Measurements from ENCODE around the gene LGALS16. TPM values are rescaled to one million over a fixed set of nuclear protein-coding genes. Genes with fewer than 3 reads are reported as not detected.
"Not testable (repeated sequence)": the region's sequence is repeated elsewhere in the genome, so short reads cannot be mapped to it uniquely, and the experiment has no call there.

The LGALS16 gene
- total and polyA plus RNA-seq, 3 experiments from 2014 or later = not detected

GRCh38 chr19:39679056-39679790, 23.5 kb downstream of the LGALS16 start:
- Mint-ChIP-seq H3K4me3 (peak overlapping the region; percentile 2 to 88 (median 66)), H3K27ac (peak overlapping the region; percentile 61 to 95 (median 83)), H3K27me3 (peaks cover 0 to 5% of the 10 kb centered on the region in 2 donors), H3K4me1 (peaks cover 21 to 35% (median 30%) of the 10 kb centered on the region in 3 donors), H3K36me3 (no peaks in the 10 kb centered on the region), H3K9me3 (no peaks in the 10 kb centered on the region)
- POLR2A ChIA-PET = no interaction called here
- Histone ChIP-seq H3K27ac (ENCODE audit: low read depth, low read length) (no peak overlapping the region), H3K4me3 (ENCODE audit: low read length) (peak overlapping the region; percentile 16), H3K36me3 (ENCODE audit: insufficient read depth, low read length) (no peaks in the 10 kb centered on the region), H3K9me3 (ENCODE audit: low read length) (no peaks in the 10 kb centered on the region), H3K27me3 (ENCODE audit: insufficient read depth, low read length, poor library complexity, severe bottlenecking) (no peaks in the 10 kb centered on the region), H3K4me1 (ENCODE audit: insufficient read depth, low read length) (peaks cover 24% of the 10 kb centered on the region)
- no peak for DNase-seq
- CTCF ChIA-PET = no interaction called here

DNA sequence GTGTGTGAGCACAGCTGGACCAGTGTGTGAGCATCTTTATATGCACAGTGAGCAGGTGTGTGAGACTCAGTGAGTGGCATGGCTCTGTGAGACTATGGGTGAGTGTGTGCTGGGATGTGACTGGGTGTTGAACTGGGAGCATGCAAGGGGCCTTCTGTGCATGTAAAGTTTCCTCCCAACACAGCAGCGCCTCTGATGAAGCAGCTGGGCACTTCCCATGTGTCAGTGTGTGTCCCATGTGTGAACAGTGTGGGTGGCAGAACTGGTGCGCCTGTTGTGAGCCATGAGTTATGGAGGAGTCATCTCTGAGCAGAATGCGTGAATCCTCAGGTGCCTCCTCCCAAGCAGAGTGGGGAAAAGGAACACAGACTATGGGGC, 24.1 kb downstream of the LGALS16 start:
- Mint-ChIP-seq H3K4me1 (peaks cover 21 to 35% (median 30%) of the 10 kb centered on the region in 3 donors), H3K27me3 (peaks cover 0 to 5% of the 10 kb centered on the region in 2 donors), H3K4me3 (peak overlapping the region; percentile 2 to 88 (median 66)), H3K27ac (peak overlapping the region; percentile 61 to 95 (median 83)), H3K36me3 (no peaks in the 10 kb centered on the region), H3K9me3 (no peaks in the 10 kb centered on the region)
- ChIA-PET CTCF (no interaction called here), POLR2A (no interaction called here)
- Histone ChIP-seq H3K36me3 (ENCODE audit: insufficient read depth, low read length) (no peaks in the 10 kb centered on the region), H3K9me3 (ENCODE audit: low read length) (no peaks in the 10 kb centered on the region), H3K27ac (ENCODE audit: low read depth, low read length) (no peak overlapping the region), H3K4me3 (ENCODE audit: low read length) (peak overlapping the region; percentile 16), H3K4me1 (ENCODE audit: insufficient read depth, low read length) (peaks cover 24% of the 10 kb centered on the region), H3K27me3 (ENCODE audit: insufficient read depth, low read length, poor library complexity, severe bottlenecking) (no peaks in the 10 kb centered on the region)
- no peak for DNase-seq

- no peak for DNase-seq
- POLR2A ChIA-PET = no interaction called here
- Histone ChIP-seq H3K9me3 (ENCODE audit: low read length) (no peaks in the 10 kb centered on the region), H3K4me1 (ENCODE audit: insufficient read depth, low read length) (peaks cover 24% of the 10 kb centered on the region), H3K4me3 (ENCODE audit: low read length) (no peak overlapping the region), H3K36me3 (ENCODE audit: insufficient read depth, low read length) (no peaks in the 10 kb centered on the region), H3K27me3 (ENCODE audit: insufficient read depth, low read length, poor library complexity, severe bottlenecking) (no peaks in the 10 kb centered on the region), H3K27ac (ENCODE audit: low read depth, low read length) (no peak overlapping the region)
- Mint-ChIP-seq H3K9me3 (no peaks in the 10 kb centered on the region), H3K27ac (peak overlapping the region in 2 of 8 donors; percentile 25 to 27), H3K4me1 (peaks cover 21 to 33% (median 30%) of the 10 kb centered on the region in 3 donors), H3K27me3 (peaks cover 2 to 5% of the 10 kb centered on the region in 2 donors), H3K36me3 (no peaks in the 10 kb centered on the region), H3K4me3 (no peak overlapping the region)
- CTCF ChIA-PET = no interaction called here
Measured at GRCh38 chr19:39680593-39680992, 24.9 kb downstream of the LGALS16 start.

DNA sequence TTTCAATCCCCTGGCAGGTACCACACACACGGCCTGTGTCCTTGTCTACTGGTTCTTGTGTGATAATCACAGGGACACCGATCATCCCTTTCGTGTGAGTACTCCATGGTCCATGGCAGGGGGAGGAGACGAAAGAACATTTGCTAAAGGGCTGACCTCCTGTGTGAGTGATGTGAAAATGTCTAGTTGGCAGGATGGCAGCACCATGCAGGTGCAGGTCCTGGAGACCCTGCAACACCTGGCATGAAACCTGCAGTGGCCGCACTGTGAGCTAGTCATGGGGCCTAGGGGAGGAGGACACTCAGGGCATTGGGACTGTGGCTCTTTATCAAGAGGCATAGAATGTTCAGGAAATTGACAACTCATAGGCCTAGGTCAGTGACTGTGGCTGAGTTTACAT, 25.7 kb downstream of the LGALS16 start:
- no peak for DNase-seq
- H3K9me3 Mint-ChIP-seq = no peaks in the 10 kb centered on the region
- H3K9me3 ChIP-seq (ENCODE audit: low read length) = no peaks in the 10 kb centered on the region
- peaks cover 0 to 8% of the 10 kb centered on the region in 2 donors for H3K27me3 Mint-ChIP-seq
- ChIA-PET POLR2A (no interaction called here), CTCF (no interaction called here)
- H3K4me1 ChIP-seq (ENCODE audit: insufficient read depth, low read length) = peaks cover 24% of the 10 kb centered on the region
- no peak overlapping the region for H3K4me3 ChIP-seq (ENCODE audit: low read length)
- H3K36me3 Mint-ChIP-seq = no peaks in the 10 kb centered on the region
- no peak overlapping the region for H3K27ac ChIP-seq (ENCODE audit: low read depth, low read length)
- H3K36me3 ChIP-seq (ENCODE audit: insufficient read depth, low read length) = no peaks in the 10 kb centered on the region
- H3K27me3 ChIP-seq (ENCODE audit: insufficient read depth, low read length, poor library complexity, severe bottlenecking) = no peaks in the 10 kb centered on the region
- no peak overlapping the region for H3K27ac Mint-ChIP-seq
- H3K4me3 Mint-ChIP-seq = no peak overlapping the region
- H3K4me1 Mint-ChIP-seq = peaks cover 21 to 27% (median 25%) of the 10 kb centered on the region in 3 donors

- Mint-ChIP-seq H3K36me3 (no peaks in the 10 kb centered on the region), H3K9me3 (peaks cover 0 to 9% (median 2%) of the 10 kb centered on the region in 5 donors)
- CTCF ChIA-PET = interaction anchor here (0.6 kb wide), 1 partner anchor 244 kb away, joined by 3 read pairs; no protein-coding TSS in a partner anchor
Measured at GRCh38 chr19:39684267-39684666, 28.6 kb downstream of the LGALS16 start.

DNA sequence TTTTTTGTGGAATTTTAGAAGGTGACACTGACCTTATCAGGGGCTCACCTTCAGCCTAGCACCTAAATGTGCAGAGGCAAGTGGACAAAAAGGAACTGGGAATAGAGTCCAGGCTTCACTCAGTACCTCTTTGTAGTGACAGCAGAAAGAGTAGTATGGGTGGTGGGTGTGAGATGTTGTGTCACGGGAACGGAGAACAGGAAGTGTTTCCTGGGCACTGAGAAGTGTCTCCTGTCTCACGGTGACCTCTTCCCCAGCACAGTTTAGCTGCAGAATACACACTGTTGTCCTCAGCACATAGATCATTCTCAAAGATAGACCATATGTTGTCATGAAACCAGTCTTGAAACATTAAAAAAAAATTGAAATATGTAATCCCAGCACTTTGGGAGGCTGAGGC, 31.0 kb downstream of the LGALS16 start:
- Mint-ChIP-seq H3K9me3 (peaks cover 3 to 11% (median 6%) of the 10 kb centered on the region in 5 donors), H3K27me3 (peaks cover 4 to 15% of the 10 kb centered on the region in 2 donors), H3K4me1 (no peaks in the 10 kb centered on the region), H3K27ac (no peak overlapping the region), H3K4me3 (peak overlapping the region in 1 of 7 donors; percentile 16), H3K36me3 (peaks cover 0 to 4% (median 0%) of the 10 kb centered on the region in 3 donors)
- Histone ChIP-seq H3K4me3 (ENCODE audit: low read length) (no peak overlapping the region), H3K27me3 (ENCODE audit: insufficient read depth, low read length, poor library complexity, severe bottlenecking) (no peaks in the 10 kb centered on the region), H3K9me3 (ENCODE audit: low read length) (no peaks in the 10 kb centered on the region), H3K27ac (ENCODE audit: low read depth, low read length) (no peak overlapping the region), H3K36me3 (ENCODE audit: insufficient read depth, low read length) (no peaks in the 10 kb centered on the region), H3K4me1 (ENCODE audit: insufficient read depth, low read length) (no peaks in the 10 kb centered on the region)
- ChIA-PET CTCF (no interaction called here), POLR2A (no interaction called here)
- DNase-seq = no peak

More at GRCh38 chr19:39684267-39684666, 28.6 kb downstream of the LGALS16 start:
- peaks cover 9 to 12% (median 12%) of the 10 kb centered on the region in 3 donors for H3K4me1 Mint-ChIP-seq
- no peak overlapping the region for H3K4me3 Mint-ChIP-seq
- Histone ChIP-seq H3K9me3 (ENCODE audit: low read length) (no peaks in the 10 kb centered on the region), H3K4me1 (ENCODE audit: insufficient read depth, low read length) (peaks cover 11% of the 10 kb centered on the region), H3K36me3 (ENCODE audit: insufficient read depth, low read length) (no peaks in the 10 kb centered on the region), H3K27ac (ENCODE audit: low read depth, low read length) (no peak overlapping the region), H3K4me3 (ENCODE audit: low read length) (no peak overlapping the region), H3K27me3 (ENCODE audit: insufficient read depth, low read length, poor library complexity, severe bottlenecking) (no peaks in the 10 kb centered on the region)
- peaks cover 4 to 15% of the 10 kb centered on the region in 2 donors for H3K27me3 Mint-ChIP-seq
- POLR2A ChIA-PET = no interaction called here
- no peak for DNase-seq
- H3K27ac Mint-ChIP-seq = no peak overlapping the region

DNA sequence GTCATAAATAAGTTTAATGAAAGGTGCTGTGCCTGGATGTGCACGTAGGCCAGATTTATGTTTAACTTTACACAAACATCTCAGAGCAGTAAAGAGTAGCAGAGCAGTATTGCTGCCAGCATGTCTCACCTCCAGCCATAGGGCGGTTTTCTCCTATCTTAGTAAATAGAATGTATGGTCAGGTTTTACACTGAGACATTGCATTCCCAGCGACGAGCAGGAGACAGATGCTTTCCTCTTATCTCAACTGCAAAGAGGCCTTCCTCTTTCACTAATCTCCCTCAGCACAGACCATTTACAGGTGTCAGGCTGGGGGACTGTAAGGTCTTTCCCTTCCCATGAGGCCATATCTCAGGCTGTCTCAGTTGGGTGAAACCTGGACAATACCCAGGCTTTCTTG, 32.9 kb downstream of the LGALS16 start:
- H3K4me3 Mint-ChIP-seq; H3K9me3 ChIP-seq (ENCODE audit: low read length); H3K4me1 ChIP-seq (ENCODE audit: insufficient read depth, low read length); H3K4me1 Mint-ChIP-seq; DNase-seq; H3K36me3 Mint-ChIP-seq; H3K36me3 ChIP-seq (ENCODE audit: insufficient read depth, low read length); CTCF ChIA-PET; H3K4me3 ChIP-seq (ENCODE audit: low read length); POLR2A ChIA-PET; H3K27ac Mint-ChIP-seq; H3K27ac ChIP-seq (ENCODE audit: low read depth, low read length); H3K27me3 ChIP-seq (ENCODE audit: insufficient read depth, low read length, poor library complexity, severe bottlenecking): not testable (repeated sequence)
- Mint-ChIP-seq H3K9me3 (peaks cover 3 to 11% (median 6%) of the 10 kb centered on the region in 5 donors), H3K27me3 (peaks cover 7 to 32% of the 10 kb centered on the region in 2 donors)

DNA sequence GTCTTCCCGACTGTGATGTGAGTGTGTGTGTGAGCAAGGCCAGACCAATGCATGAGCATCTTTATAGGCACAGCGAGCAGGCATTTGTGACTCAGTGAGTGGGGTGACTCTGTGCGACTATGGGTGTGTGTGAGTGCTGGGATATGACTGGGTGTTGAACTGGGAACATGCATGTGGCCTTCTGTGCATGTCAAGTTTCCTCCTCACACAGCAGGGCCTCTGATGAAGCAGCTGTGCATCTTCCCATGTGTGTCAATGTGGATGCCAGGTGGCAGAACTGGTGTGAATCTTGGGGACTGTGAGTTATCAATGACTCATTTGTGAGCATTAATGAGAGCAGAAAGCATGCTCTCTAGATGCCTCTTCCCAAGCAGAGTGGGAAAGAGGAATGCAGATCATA, 36.5 kb downstream of the LGALS16 start:
- H3K36me3 Mint-ChIP-seq = peaks cover 0 to 4% (median 0%) of the 10 kb centered on the region in 3 donors
- H3K27ac ChIP-seq (ENCODE audit: low read depth, low read length) = no peak overlapping the region
- no peaks in the 10 kb centered on the region for H3K4me1 Mint-ChIP-seq

More for the DNA sequence above, 36.5 kb downstream of the LGALS16 start:
- H3K9me3 ChIP-seq (ENCODE audit: low read length) = no peaks in the 10 kb centered on the region
- no peak for DNase-seq
- POLR2A ChIA-PET = no interaction called here
- H3K27me3 ChIP-seq (ENCODE audit: insufficient read depth, low read length, poor library complexity, severe bottlenecking) = peaks cover 7% of the 10 kb centered on the region
- no peak overlapping the region for H3K4me3 Mint-ChIP-seq
- peaks cover 3 to 11% (median 6%) of the 10 kb centered on the region in 5 donors for H3K9me3 Mint-ChIP-seq
- CTCF ChIA-PET = no interaction called here
- no peaks in the 10 kb centered on the region for H3K36me3 ChIP-seq (ENCODE audit: insufficient read depth, low read length)
- H3K27ac Mint-ChIP-seq = no peak overlapping the region
- H3K27me3 Mint-ChIP-seq = peaks cover 9 to 50% of the 10 kb centered on the region in 2 donors
- no peak overlapping the region for H3K4me3 ChIP-seq (ENCODE audit: low read length)
- no peaks in the 10 kb centered on the region for H3K4me1 ChIP-seq (ENCODE audit: insufficient read depth, low read length)

All from CD8-positive, alpha-beta memory T cell (primary cell).